Measurements from ENCODE around the gene RAB28.

The RAB28 gene

GRCh38 chr4:13484122-13484748, at the start of gene RAB28:
RAB28 (minus strand) TSS chr4:13484340.
- in situ Hi-C loops (cut with HindIII; ENCODE audit: low sequenced_read_pairs), result no loop called here

- in situ Hi-C loops (cut with HindIII; ENCODE audit: low sequenced_read_pairs), result loop anchor here (5.0 to 25.0 kb wide), 2 partner anchors 34 to 669 kb away; no protein-coding TSS in a partner anchor
Measured at GRCh38 chr4:13531625-13531998, 47.5 kb upstream of the RAB28 start.

GRCh38 chr4:13530823-13531624, 46.9 kb upstream of the RAB28 start:
- in situ Hi-C loops (cut with HindIII; ENCODE audit: low sequenced_read_pairs), result loop anchor here (5.0 to 25.0 kb wide), 2 partner anchors 34 to 669 kb away; no protein-coding TSS in a partner anchor

GRCh38 chr4:13529128-13529919, 45.2 kb upstream of the RAB28 start:
- in situ Hi-C loops (cut with HindIII; ENCODE audit: low sequenced_read_pairs), result loop anchor here (25.0 kb wide), 1 partner anchor 667 kb away; no protein-coding TSS in a partner anchor

GRCh38 chr4:13528821-13529127, 44.6 kb upstream of the RAB28 start:
- in situ Hi-C loops (cut with HindIII; ENCODE audit: low sequenced_read_pairs), result loop anchor here (25.0 kb wide), 1 partner anchor 666 kb away; no protein-coding TSS in a partner anchor

- in situ Hi-C loops (cut with HindIII; ENCODE audit: low sequenced_read_pairs), result loop anchor here (25.0 kb wide), 1 partner anchor 666 kb away; no protein-coding TSS in a partner anchor
Measured at GRCh38 chr4:13527981-13528820, 44.1 kb upstream of the RAB28 start.

GRCh38 chr4:13527192-13527980, 43.2 kb upstream of the RAB28 start:
- in situ Hi-C loops (cut with HindIII; ENCODE audit: low sequenced_read_pairs), result loop anchor here (25.0 kb wide), 1 partner anchor 665 kb away; no protein-coding TSS in a partner anchor

GRCh38 chr4:13526658-13527057, 42.5 kb upstream of the RAB28 start:
- in situ Hi-C loops (cut with HindIII; ENCODE audit: low sequenced_read_pairs), result loop anchor here (25.0 kb wide), 1 partner anchor 664 kb away; no protein-coding TSS in a partner anchor

- in situ Hi-C loops (cut with HindIII; ENCODE audit: low sequenced_read_pairs), result loop anchor here (25.0 kb wide), 1 partner anchor 663 kb away; no protein-coding TSS in a partner anchor
Measured at GRCh38 chr4:13525606-13526281, 41.6 kb upstream of the RAB28 start.

GRCh38 chr4:13524504-13525243, 40.5 kb upstream of the RAB28 start:
- in situ Hi-C loops (cut with HindIII; ENCODE audit: low sequenced_read_pairs), result loop anchor here (25.0 kb wide), 1 partner anchor 662 kb away; no protein-coding TSS in a partner anchor

GRCh38 chr4:13523591-13524503, 39.7 kb upstream of the RAB28 start:
- in situ Hi-C loops (cut with HindIII; ENCODE audit: low sequenced_read_pairs), result no loop called here

- in situ Hi-C loops (cut with HindIII; ENCODE audit: low sequenced_read_pairs), result no loop called here
Measured at GRCh38 chr4:13523105-13523477, 39.0 kb upstream of the RAB28 start.

- in situ Hi-C loops (cut with HindIII; ENCODE audit: low sequenced_read_pairs), result no loop called here
Measured at GRCh38 chr4:13522282-13523104, 38.4 kb upstream of the RAB28 start.

GRCh38 chr4:13521047-13521446, 36.9 kb upstream of the RAB28 start:
- in situ Hi-C loops (cut with HindIII; ENCODE audit: low sequenced_read_pairs), result no loop called here

GRCh38 chr4:13516315-13516860, 32.2 kb upstream of the RAB28 start:
- in situ Hi-C loops (cut with HindIII; ENCODE audit: low sequenced_read_pairs), result no loop called here

GRCh38 chr4:13515268-13515667, 31.1 kb upstream of the RAB28 start:
- in situ Hi-C loops (cut with HindIII; ENCODE audit: low sequenced_read_pairs), result no loop called here
